IMR-90 (cell line): ENCODE data around the gene SLC44A5. TPM values are rescaled to one million over a fixed set of nuclear protein-coding genes. Genes with fewer than 3 reads are reported as not detected.

Source experiments
- ATAC-seq: fragments of 200-7000 bp; cut with Tn5 transposase; 2 replicates; pipeline ENCODE4 v1.9.1; 2020; ENCODE audit warnings: low read depth, mild to moderate bottlenecking, moderate library complexity
- BruUV-seq: library from RNA; stranded (reverse); fragments of 400-500 nt; replicated peaks from 2 replicates; lab custom pipeline; 2021; lab: Mats Ljungman, UMichigan
- CTCF ChIA-PET: fragments of 300-600 bp; formaldehyde crosslinking; extraction: SDS; loops from one replicate; lab custom pipeline; 2021; ENCODE audit warnings: antibody characterized with exemption; lab: Yijun Ruan, JAX
- POLR2A ChIA-PET: fragments of 300-600 bp; sonication (Branson Sonifier 250); formaldehyde crosslinking; loops from one replicate; lab custom pipeline; 2022; ENCODE audit warnings: antibody characterized with exemption; ENCODE audit not compliant: unreplicated experiment; lab: Charles Lee
- DNase-seq: peaks from one replicate; pipeline ENCODE4 v3.0.0; 2013
- H2AFZ ChIP-seq: replicated peaks from 2 replicates; pipeline ENCODE3; 2013; ENCODE audit warnings: low read length, mild to moderate bottlenecking; ENCODE audit not compliant: poor library complexity
- H2AK5ac ChIP-seq: 2 replicates; pipeline ENCODE4 v1.6.1; 2013; ENCODE audit warnings: low read depth, low read length, inconsistent platforms
- H2AK9ac ChIP-seq: replicated peaks from 2 replicates; pipeline ENCODE3; 2013; ENCODE audit warnings: mild to moderate bottlenecking, low read depth, low read length, moderate library complexity; ENCODE audit not compliant: poor library complexity
- H2BK120ac ChIP-seq: 2 replicates; pipeline ENCODE4 v1.6.1; 2013; ENCODE audit warnings: low read depth, low read length, inconsistent platforms
- H2BK15ac ChIP-seq: 3 replicates; pipeline ENCODE4 v1.6.1; 2013; ENCODE audit warnings: low read depth, low read length, inconsistent platforms
- H2BK20ac ChIP-seq: 2 replicates; pipeline ENCODE4 v1.6.1; 2013; ENCODE audit warnings: low read depth, mild to moderate bottlenecking, inconsistent platforms, low read length, moderate library complexity
- H2BK5ac ChIP-seq: 2 replicates; pipeline ENCODE4 v1.6.1; 2013; ENCODE audit warnings: mild to moderate bottlenecking, low read depth, low read length, inconsistent platforms; ENCODE audit not compliant: poor library complexity, severe bottlenecking
- H3K14ac ChIP-seq: replicated peaks from 2 replicates; pipeline ENCODE4 v1.6.1; 2013; ENCODE audit warnings: low read depth, low read length, inconsistent platforms
- H3K18ac ChIP-seq: 2 replicates; pipeline ENCODE4 v1.6.1; 2013; ENCODE audit warnings: low read depth, low read length, control low read depth
- H3K23ac ChIP-seq: 2 replicates; pipeline ENCODE4 v1.6.1; 2013; ENCODE audit warnings: low read depth, low read length, inconsistent platforms
- H3K27ac ChIP-seq: 2 replicates; pipeline ENCODE4 v1.5.1; 2013; ENCODE audit warnings: mild to moderate bottlenecking, control low read depth, low read length; ENCODE audit not compliant: insufficient read depth
- H3K27me3 ChIP-seq: 2 replicates; pipeline ENCODE4 v1.6.1; 2013; ENCODE audit warnings: low read length; ENCODE audit not compliant: control insufficient read depth, insufficient read depth
- H3K36me3 ChIP-seq: 2 replicates; pipeline ENCODE4 v1.6.1; 2013; ENCODE audit warnings: low read length, mixed read lengths; ENCODE audit not compliant: control insufficient read depth, insufficient read depth
- H3K4ac ChIP-seq: 2 replicates; pipeline ENCODE4 v1.6.1; 2013; ENCODE audit warnings: low read depth, low read length, inconsistent platforms
- H3K4me1 ChIP-seq: 2 replicates; pipeline ENCODE4 v1.6.1; 2013; ENCODE audit warnings: low read length, mixed read lengths; ENCODE audit not compliant: control insufficient read depth, insufficient read depth
- H3K4me2 ChIP-seq: 2 replicates; pipeline ENCODE4 v1.6.1; 2013; ENCODE audit warnings: low read depth, mild to moderate bottlenecking, control low read depth, low read length, moderate library complexity
- H3K4me3 ChIP-seq: 2 replicates; pipeline ENCODE4 v1.5.1; 2013; ENCODE audit warnings: low read depth, mild to moderate bottlenecking, control low read depth, low read length, moderate library complexity; ENCODE audit not compliant: insufficient read depth
- H3K56ac ChIP-seq: 2 replicates; pipeline ENCODE4 v1.6.1; 2013; ENCODE audit warnings: low read length, inconsistent platforms; ENCODE audit not compliant: insufficient read depth; ENCODE audit errors: extremely low read depth
- H3K79me1 ChIP-seq, 2 experiments: 2 replicates each; pipeline ENCODE4 v1.6.1; 2013; ENCODE audit warnings: low read length in 2 of 2, inconsistent platforms in 1 of 2, low read depth in 1 of 2
- H3K9ac ChIP-seq: 2 replicates; pipeline ENCODE4 v1.6.1; 2013; ENCODE audit warnings: low read depth, low read length, control low read depth
- H3K9me1 ChIP-seq: 2 replicates; pipeline ENCODE4 v1.6.1; 2013; ENCODE audit warnings: low read length, inconsistent platforms; ENCODE audit not compliant: insufficient read depth
- H3K9me3 ChIP-seq: 2 replicates; pipeline ENCODE4 v1.6.1; 2013; ENCODE audit warnings: low read length; ENCODE audit not compliant: control insufficient read depth, insufficient read depth
- H4K20me1 ChIP-seq: 2 replicates; pipeline ENCODE4 v1.6.1; 2013; ENCODE audit warnings: low read length, inconsistent platforms; ENCODE audit not compliant: insufficient read depth
- H4K5ac ChIP-seq: 2 replicates; pipeline ENCODE4 v1.6.1; 2013; ENCODE audit warnings: mild to moderate bottlenecking, low read depth, low read length, control low read depth
- H4K8ac ChIP-seq, 2 experiments: 2 replicates each; pipeline ENCODE4 v1.6.1; 2013; ENCODE audit warnings: low read depth in 2 of 2, low read length in 2 of 2, control low read depth in 1 of 2, inconsistent platforms in 1 of 2
- H4K91ac ChIP-seq: 2 replicates; pipeline ENCODE4 v1.6.1; 2013; ENCODE audit warnings: low read depth, low read length, inconsistent platforms; ENCODE audit not compliant: insufficient read depth
- BHLHE40 ChIP-seq: fragments of 150-350 bp; IDR thresholded peaks from 2 replicates; pipeline ENCODE4 v1.6.1; 2016; ENCODE audit warnings: mild to moderate bottlenecking, low read depth, low read length
- CEBPB ChIP-seq: IDR thresholded peaks from 2 replicates; pipeline ENCODE4 v1.6.1; 2012; ENCODE audit warnings: low read depth, low read length, improper control_type of control experiment
- FOS ChIP-seq: fragments of 150-350 bp; IDR thresholded peaks from 2 replicates; pipeline ENCODE4 v1.6.1; 2016; ENCODE audit warnings: low read depth, low read length
- MAFK ChIP-seq: IDR thresholded peaks from 2 replicates; pipeline ENCODE4 v1.6.1; 2012; ENCODE audit warnings: low read depth, low read length, improper control_type of control experiment
- MAZ ChIP-seq: IDR thresholded peaks from 2 replicates; pipeline ENCODE4 v1.6.1; 2012; ENCODE audit warnings: low read depth, mild to moderate bottlenecking, low read length, improper control_type of control experiment, moderate library complexity, borderline replicate concordance
- MXI1 ChIP-seq: IDR thresholded peaks from 2 replicates; pipeline ENCODE4 v1.6.1; 2012; ENCODE audit warnings: low read depth, mild to moderate bottlenecking, low read length, moderate library complexity, borderline replicate concordance
- NFE2L2 ChIP-seq: fragments of 150-350 bp; IDR thresholded peaks from 2 replicates; pipeline ENCODE4 v1.6.1; 2016; ENCODE audit warnings: low read depth, mild to moderate bottlenecking, low read length
- POLR2A ChIP-seq: IDR thresholded peaks from 2 replicates; pipeline ENCODE4 v1.6.1; 2012; ENCODE audit warnings: mild to moderate bottlenecking, low read depth, low read length
- RAD21 ChIP-seq: IDR thresholded peaks from 2 replicates; pipeline ENCODE4 v1.6.1; 2012; ENCODE audit warnings: low read length, improper control_type of control experiment
- RCOR1 ChIP-seq: IDR thresholded peaks from 2 replicates; pipeline ENCODE4 v1.6.1; 2012; ENCODE audit warnings: mild to moderate bottlenecking, low read length, improper control_type of control experiment; ENCODE audit not compliant: insufficient replicate concordance
- RFX5 ChIP-seq: IDR thresholded peaks from 2 replicates; pipeline ENCODE4 v1.8.0; 2012; ENCODE audit warnings: low read depth, mild to moderate bottlenecking, low read length, moderate library complexity
- SMC3 ChIP-seq: fragments of 150-350 bp; IDR thresholded peaks from 2 replicates; pipeline ENCODE4 v1.6.1; 2016; ENCODE audit warnings: low read depth, mild to moderate bottlenecking, antibody characterized with exemption, low read length, moderate library complexity
- WGBS, 2 experiments: methylation state at CpG; one replicate each; pipeline versions ENCODE4 v1.1.5 to v1.1.7; 2013; ENCODE audit warnings: missing lambda C conversion rate in 2 of 2; ENCODE audit not compliant: insufficient read length in 1 of 2; ENCODE audit errors: extremely low coverage in 2 of 2; 5-methylcytosine and 5-hydroxymethylcytosine counted together
- dilution Hi-C: fragments of 300-500 bp; cut with HindIII; formaldehyde crosslinking; loops from one replicate; pipeline ENCODE4 v1.14.3; 2018; ENCODE audit warnings: low sequenced_read_pairs; ENCODE audit not compliant: unreplicated experiment
- in situ Hi-C: fragments of 300-500 bp; cut with MboI; formaldehyde crosslinking; loops from 3 replicates; pipeline ENCODE4 v1.14.3; 2019; ENCODE audit warnings: low sequenced_read_pairs, inconsistent platforms, mixed read lengths
- intact Hi-C: fragments of 100-400 bp; cut with micrococcal nuclease; formaldehyde crosslinking; loops from 2 replicates; pipeline ENCODE4 v1.10.0; 2022
- polyA plus RNA-seq, 3 experiments: library from polyadenylated mRNA; depleted of rRNA; stranded (reverse); fragments of >200 nt; gene quantifications; 2 replicates each; pipeline ENCODE4 v1.2.3, GENCODE V29; 2012; ENCODE audit warnings: low replicate concordance in 1 of 3
- total RNA-seq: library from RNA; depleted of rRNA; stranded (reverse); fragments of >200 nt; gene quantifications from 2 replicates; pipeline ENCODE4 v1.2.3, GENCODE V29; 2012

The SLC44A5 gene
- total and polyA plus RNA-seq, 2 of the 4 experiments (the other 2 are of a cell fraction) = under 0.01 TPM; not detected in 1

- Histone ChIP-seq H3K4ac (no peak overlapping the region), H4K8ac (no peak overlapping the region), H3K18ac (no peak overlapping the region), H2BK20ac (no peak overlapping the region), H2BK5ac (no peak overlapping the region), H3K4me2 (no peak overlapping the region), H3K23ac (no peak overlapping the region), H3K9ac (no peak overlapping the region), H2BK120ac (no peak overlapping the region), H4K20me1 (no peaks in the 10 kb centered on the region), H4K91ac (no peak overlapping the region), H3K9me3 (peaks cover 4% of the 10 kb centered on the region), H3K14ac (no peak overlapping the region), H2AK9ac (no peak overlapping the region), H3K36me3 (no peaks in the 10 kb centered on the region), H4K5ac (no peak overlapping the region), H2AK5ac (no peak overlapping the region), H3K4me3 (no peak overlapping the region), H3K79me1 (no peaks in the 10 kb centered on the region), H3K27ac (no peak overlapping the region), H3K27me3 (no peaks in the 10 kb centered on the region), H2BK15ac (no peak overlapping the region), H3K4me1 (no peaks in the 10 kb centered on the region), H3K56ac (no peak overlapping the region), H3K9me1 (no peaks in the 10 kb centered on the region), H2AFZ (no peak overlapping the region)
- dilution Hi-C loops (no loop called here), intact Hi-C loops (no loop called here), in situ Hi-C loops (no loop called here)
- BruUV-seq = no TSS peak
- DNase-seq = no peak
- ChIA-PET POLR2A (no interaction called here), CTCF (no interaction called here)
- ATAC-seq = no peak
- TF ChIP-seq POLR2A (no peak), FOS (no peak), MAZ (no peak), RFX5 (no peak), RAD21 (no peak), MXI1 (no peak), BHLHE40 (no peak), NFE2L2 (no peak), RCOR1 (no peak), MAFK (no peak), CEBPB (no peak), SMC3 (no peak)
- WGBS, 2 experiments = no CpG with 5 or more reads among the region's 1 CpG
Observed at GRCh38 chr1:75171876-75172275, 439.0 kb downstream of the SLC44A5 start.
